ENCODE data around the gene TMEM185A. TPM values are rescaled to one million over a fixed set of nuclear protein-coding genes. Genes with fewer than 3 reads are reported as not detected.

TMEM185A gene
- total RNA-seq, 1 donor from 2014 or later = 15.5 TPM

DNA sequence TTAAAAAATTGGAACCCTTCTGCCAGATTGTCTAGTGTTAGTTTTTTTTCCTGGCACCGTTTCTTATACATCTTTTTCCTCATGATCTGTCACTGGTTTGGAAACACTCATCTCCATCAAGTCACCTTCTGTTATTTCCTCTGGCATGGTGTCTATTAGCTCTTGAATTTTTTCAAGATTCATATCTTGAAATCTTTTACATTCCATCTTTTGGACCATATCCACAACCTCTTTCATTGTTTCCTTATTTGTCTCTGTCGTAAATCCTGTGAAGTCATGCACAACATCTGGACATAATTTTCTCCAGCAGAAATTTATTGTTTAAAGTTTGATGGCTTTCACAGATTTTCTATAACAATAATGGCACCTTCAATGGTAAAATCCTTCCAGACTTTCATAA lies 10.2 kb upstream of the TMEM185A start:
- TF ChIP-seq, protein P1, sequence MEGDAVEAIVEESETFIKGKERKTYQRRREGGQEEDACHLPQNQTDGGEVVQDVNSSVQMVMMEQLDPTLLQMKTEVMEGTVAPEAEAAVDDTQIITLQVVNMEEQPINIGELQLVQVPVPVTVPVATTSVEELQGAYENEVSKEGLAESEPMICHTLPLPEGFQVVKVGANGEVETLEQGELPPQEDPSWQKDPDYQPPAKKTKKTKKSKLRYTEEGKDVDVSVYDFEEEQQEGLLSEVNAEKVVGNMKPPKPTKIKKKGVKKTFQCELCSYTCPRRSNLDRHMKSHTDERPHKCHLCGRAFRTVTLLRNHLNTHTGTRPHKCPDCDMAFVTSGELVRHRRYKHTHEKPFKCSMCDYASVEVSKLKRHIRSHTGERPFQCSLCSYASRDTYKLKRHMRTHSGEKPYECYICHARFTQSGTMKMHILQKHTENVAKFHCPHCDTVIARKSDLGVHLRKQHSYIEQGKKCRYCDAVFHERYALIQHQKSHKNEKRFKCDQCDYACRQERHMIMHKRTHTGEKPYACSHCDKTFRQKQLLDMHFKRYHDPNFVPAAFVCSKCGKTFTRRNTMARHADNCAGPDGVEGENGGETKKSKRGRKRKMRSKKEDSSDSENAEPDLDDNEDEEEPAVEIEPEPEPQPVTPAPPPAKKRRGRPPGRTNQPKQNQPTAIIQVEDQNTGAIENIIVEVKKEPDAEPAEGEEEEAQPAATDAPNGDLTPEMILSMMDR (IDR thresholded peaks at IDR 0.05) = no peak
- no peak for TF ChIP-seq POLR2AphosphoS5 (IDR thresholded peaks at IDR 0.05; ENCODE audit: insufficient read depth in 1 of 2, low read depth in 1 of 2)
- no peak for TF ChIP-seq POLR2A (IDR thresholded peaks at IDR 0.05)
- H3K27ac ChIP-seq = no peak overlapping the region
- no peaks in the 10 kb centered on the region for H3K9me3 ChIP-seq
- intact Hi-C loops (cut with DNase I) = no loop called here
- no peaks in the 10 kb centered on the region for H3K27me3 ChIP-seq
- H3K4me3 ChIP-seq = no peak overlapping the region
- H3K36me3 ChIP-seq = no peaks in the 10 kb centered on the region
- no peaks in the 10 kb centered on the region for H3K4me1 ChIP-seq
- DNase-seq (ENCODE audit: extremely low spot score in 2 of 2) = no peak

DNA sequence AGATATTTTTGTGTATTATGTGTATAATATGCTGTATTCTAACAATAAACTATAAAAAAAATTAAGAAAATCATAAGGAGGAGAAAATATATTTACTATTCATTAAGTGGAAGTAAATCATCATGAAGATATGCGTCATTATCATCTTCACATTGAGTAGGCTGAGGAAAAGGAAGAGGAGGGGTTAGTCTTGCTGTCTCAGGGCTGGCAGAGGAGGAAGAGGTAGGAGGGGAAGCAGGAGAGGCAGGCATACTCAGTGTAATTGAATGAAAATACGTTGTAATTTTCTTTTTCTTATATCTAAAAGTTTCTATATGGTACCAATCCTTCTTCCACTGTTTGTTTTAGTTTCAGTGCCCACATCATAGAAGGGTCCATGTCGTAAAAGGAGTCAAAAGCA lies 9.8 kb upstream of the TMEM185A start:
- no peaks in the 10 kb centered on the region for H3K9me3 ChIP-seq
- no peak for DNase-seq (ENCODE audit: extremely low spot score in 2 of 2)
- no peak overlapping the region for H3K4me3 ChIP-seq
- no peaks in the 10 kb centered on the region for H3K27me3 ChIP-seq
- no peaks in the 10 kb centered on the region for H3K4me1 ChIP-seq
- no peak overlapping the region for H3K27ac ChIP-seq
- no peaks in the 10 kb centered on the region for H3K36me3 ChIP-seq
- TF ChIP-seq, protein P1 (IDR thresholded peaks at IDR 0.05) = no peak
- TF ChIP-seq POLR2A (IDR thresholded peaks at IDR 0.05) = no peak
- intact Hi-C loops (cut with DNase I) = no loop called here

DNA sequence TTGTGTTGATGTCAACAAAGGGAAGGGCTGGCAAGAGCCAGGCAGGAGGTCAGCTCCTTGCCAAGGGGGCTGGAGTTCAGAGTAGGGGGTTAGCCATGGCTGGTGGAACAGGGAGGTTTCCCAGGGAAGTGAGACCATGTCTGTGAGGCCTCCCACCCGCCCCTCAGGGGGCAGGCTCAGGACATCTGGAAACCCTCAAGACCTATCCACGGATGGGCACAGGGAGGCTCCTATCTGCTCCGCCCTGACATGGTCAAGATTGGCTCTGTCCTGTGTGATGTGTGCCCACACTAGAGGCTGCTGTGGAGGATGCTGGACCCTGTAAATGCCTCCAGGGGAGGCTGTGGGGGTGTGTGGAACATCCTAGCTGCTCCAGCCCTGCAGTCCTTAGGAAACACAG lies 8.0 kb upstream of the TMEM185A start:
- TF ChIP-seq POLR2A (IDR thresholded peaks at IDR 0.05) = no peak
- TF ChIP-seq, protein P1 (IDR thresholded peaks at IDR 0.05) = no peak
- no peak for TF ChIP-seq POLR2AphosphoS5 (IDR thresholded peaks at IDR 0.05; ENCODE audit: insufficient read depth in 1 of 2, low read depth in 1 of 2)
- no peak overlapping the region for H3K27ac ChIP-seq
- intact Hi-C loops (cut with DNase I) = no loop called here
- H3K4me3 ChIP-seq = no peak overlapping the region
- DNase-seq (ENCODE audit: extremely low spot score in 2 of 2) = no peak
- no peaks in the 10 kb centered on the region for H3K4me1 ChIP-seq
- no peaks in the 10 kb centered on the region for H3K36me3 ChIP-seq
- H3K9me3 ChIP-seq = no peaks in the 10 kb centered on the region
- no peaks in the 10 kb centered on the region for H3K27me3 ChIP-seq

DNA sequence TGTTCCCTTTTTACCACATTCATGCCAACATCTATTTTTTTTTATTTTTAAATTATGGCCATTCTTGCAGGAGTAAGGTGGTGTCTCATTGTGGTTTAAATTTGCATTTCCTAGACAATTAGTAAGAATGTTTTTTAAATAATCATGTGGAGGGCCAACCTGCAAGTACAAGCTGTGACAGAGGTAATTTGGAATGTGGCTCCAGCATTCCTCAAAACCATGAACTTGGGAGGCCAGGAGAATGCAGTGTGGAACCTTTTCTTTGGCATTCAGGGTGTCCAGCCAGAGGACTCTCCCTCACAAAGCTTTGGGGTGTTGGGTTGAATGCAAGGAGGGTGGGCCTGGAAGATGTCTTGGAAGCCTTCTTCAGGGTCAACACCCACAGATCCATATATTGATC lies 7.3 kb upstream of the TMEM185A start:
- intact Hi-C loops (cut with DNase I) = no loop called here
- no peak overlapping the region for H3K27ac ChIP-seq
- H3K27me3 ChIP-seq = no peaks in the 10 kb centered on the region
- no peak for TF ChIP-seq POLR2A (IDR thresholded peaks at IDR 0.05)
- DNase-seq (ENCODE audit: extremely low spot score in 2 of 2) = no peak
- H3K9me3 ChIP-seq = no peaks in the 10 kb centered on the region
- no peak overlapping the region for H3K4me3 ChIP-seq
- no peaks in the 10 kb centered on the region for H3K36me3 ChIP-seq
- H3K4me1 ChIP-seq = no peaks in the 10 kb centered on the region

DNA sequence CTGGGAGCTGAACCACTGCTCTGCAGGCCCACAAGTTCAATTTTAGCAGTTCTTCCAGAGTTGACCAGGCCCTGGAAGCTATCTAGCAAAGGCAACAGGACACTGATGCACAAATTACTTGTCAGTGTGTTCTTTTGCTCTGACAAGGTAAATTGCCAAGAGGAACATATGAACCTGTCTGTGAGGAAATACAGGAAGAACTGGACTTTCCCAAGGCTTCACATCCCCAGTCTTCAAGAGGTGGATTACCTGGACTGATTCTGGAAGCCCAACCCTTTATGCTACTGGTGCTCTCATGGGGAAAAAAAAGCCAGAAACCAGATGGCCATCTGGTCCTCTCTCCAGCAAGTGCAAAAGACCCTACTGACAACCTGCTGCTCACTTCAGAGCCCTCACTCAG lies 1.9 kb upstream of the TMEM185A start:
- no peaks in the 10 kb centered on the region for H3K27me3 ChIP-seq
- H3K9me3 ChIP-seq = no peaks in the 10 kb centered on the region
- H3K4me1 ChIP-seq = peaks cover 27% of the 10 kb centered on the region
- H3K4me3 ChIP-seq = no peak overlapping the region
- no peak for DNase-seq (ENCODE audit: extremely low spot score in 2 of 2)
- intact Hi-C loops (cut with DNase I) = no loop called here
- no peaks in the 10 kb centered on the region for H3K36me3 ChIP-seq
- no peak overlapping the region for H3K27ac ChIP-seq
- TF ChIP-seq, protein P1 (IDR thresholded peaks at IDR 0.05) = no peak
- TF ChIP-seq POLR2A (IDR thresholded peaks at IDR 0.05) = no peak
- TF ChIP-seq POLR2AphosphoS5 (IDR thresholded peaks at IDR 0.05; ENCODE audit: insufficient read depth in 1 of 2, low read depth in 1 of 2) = no peak
